Measurements from ENCODE around the gene NRF1. TPM values are rescaled to one million over a fixed set of nuclear protein-coding genes. Genes with fewer than 3 reads are reported as not detected.
"Not testable (repeated sequence)": the region's sequence is repeated elsewhere in the genome, so short reads cannot be mapped to it uniquely, and the experiment has no call there.

The NRF1 gene
- 10 to 100 TPM in 2 of 3 donors, 1 to 10 TPM in 1; 9.8 to 24.7 (median 12.7) TPM for polyA plus RNA-seq

DNA sequence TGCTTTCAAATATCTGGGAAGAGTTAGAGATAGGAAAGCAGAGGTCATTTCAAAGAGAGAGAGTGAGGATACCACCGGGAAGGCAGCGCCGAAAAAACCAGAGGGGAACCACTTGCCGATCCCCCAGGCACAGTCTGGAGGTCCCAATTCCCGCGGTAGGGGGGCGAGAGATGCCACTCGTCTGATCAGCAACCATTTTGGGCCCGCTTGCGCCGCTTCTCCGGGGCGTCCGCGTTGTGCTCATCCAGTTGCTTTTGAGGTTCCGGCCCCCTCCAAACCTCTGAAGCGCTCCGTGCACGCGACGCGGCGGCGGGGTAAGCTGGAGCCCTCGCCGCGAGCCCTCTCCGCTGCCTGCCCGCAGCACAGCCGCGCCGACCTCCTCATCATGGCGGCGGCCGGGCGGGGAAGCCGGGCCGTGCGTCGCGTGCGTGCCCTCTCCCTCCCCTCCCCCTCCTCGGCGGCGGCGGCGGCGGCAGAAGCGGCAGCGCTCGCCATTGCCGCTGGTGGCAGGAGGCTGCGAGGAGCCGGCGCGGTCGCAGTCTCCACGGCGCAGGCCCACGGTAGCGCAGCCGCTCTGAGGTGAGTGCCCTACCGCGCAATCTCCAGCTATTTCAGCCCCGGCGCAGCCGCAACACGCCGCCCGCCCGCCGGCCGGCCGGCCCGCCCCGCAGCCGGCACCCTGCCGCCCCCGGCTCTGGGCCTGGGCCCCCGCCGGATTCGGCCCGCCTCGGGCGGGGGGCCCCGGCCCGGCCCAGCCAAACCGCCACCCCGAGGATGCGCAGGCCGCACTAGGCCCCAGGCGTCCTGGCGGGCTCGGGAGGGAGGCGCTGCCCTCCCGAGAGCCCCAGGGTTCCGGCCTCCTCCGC is at the start of gene NRF1:
Gene NRF1 (plus strand): TSS at position 475 of the 866 bp plus-strand sequence. CDS start 45,632 bp downstream, outside the sequence.
- Mint-ChIP-seq H3K27me3 (ENCODE audit: low read depth in 3 of 3) (peaks cover 7 to 13% (median 11%) of the 10 kb centered on the region in 3 donors), H3K4me1 (peaks cover 75 to 86% of the 10 kb centered on the region in 2 donors), H3K4me3 (peak within 1 kb of the TSS; percentile 94 to 99 (median 98)), H3K36me3 (no peaks in the 10 kb centered on the region), H3K9me3 (no peaks in the 10 kb centered on the region), H3K27ac (peak within 1 kb of the TSS; percentile 94 to 99 (median 97))
- DNase-seq, result peak; percentile 93 to 94 (median 94)

- not testable (repeated sequence) for H3K4me3 Mint-ChIP-seq, H3K9me3 Mint-ChIP-seq
Observed at GRCh38 chr7:129566323-129566722, 45.2 kb upstream of the NRF1 start.

DNA sequence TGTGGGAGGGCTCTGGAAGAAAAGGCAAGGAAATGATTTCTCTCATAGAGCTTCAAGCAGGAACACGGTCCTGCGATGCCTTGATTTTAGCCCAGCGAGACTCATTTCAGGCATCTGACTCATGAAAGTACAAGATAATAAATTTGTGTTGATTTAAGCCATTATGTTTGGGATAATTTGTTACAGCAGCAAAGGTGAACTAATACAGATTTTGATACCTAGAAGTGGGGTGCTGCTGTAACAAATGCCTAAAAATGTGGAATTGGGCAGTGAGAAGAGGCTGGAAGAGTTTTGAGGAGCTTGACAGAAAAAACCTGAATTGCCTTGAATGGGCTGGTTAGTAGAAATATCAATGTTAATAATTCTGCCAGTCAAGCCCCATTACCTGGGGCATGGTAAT is 44.1 kb upstream of the NRF1 start:
- Mint-ChIP-seq H3K9me3 (peaks cover 0 to 5% (median 0%) of the 10 kb centered on the region in 6 donors), H3K27me3 (ENCODE audit: low read depth in 3 of 3) (peaks cover 1 to 7% (median 5%) of the 10 kb centered on the region in 3 donors)

More at GRCh38 chr7:129566323-129566722, 45.2 kb upstream of the NRF1 start:
- H3K36me3 Mint-ChIP-seq, result peaks cover 7 to 15% (median 13%) of the 10 kb centered on the region in 3 donors
- not testable (repeated sequence) for H3K27ac Mint-ChIP-seq; H3K27me3 Mint-ChIP-seq (ENCODE audit: low read depth in 3 of 3); DNase-seq; H3K4me1 Mint-ChIP-seq

GRCh38 chr7:129568240-129568639 is 43.3 kb upstream of the NRF1 start:
- peaks cover 1 to 7% (median 4%) of the 10 kb centered on the region in 3 donors for H3K27me3 Mint-ChIP-seq (ENCODE audit: low read depth in 3 of 3)
- H3K36me3 Mint-ChIP-seq, result peaks cover 7 to 15% (median 13%) of the 10 kb centered on the region in 3 donors
- no peak for DNase-seq
- H3K4me3 Mint-ChIP-seq, result no peak overlapping the region
- peaks cover 0 to 5% (median 0%) of the 10 kb centered on the region in 6 donors for H3K9me3 Mint-ChIP-seq
- no peak overlapping the region for H3K27ac Mint-ChIP-seq
- peaks cover 0 to 3% of the 10 kb centered on the region in 2 donors for H3K4me1 Mint-ChIP-seq

More for the DNA sequence above, 44.1 kb upstream of the NRF1 start:
- H3K27ac Mint-ChIP-seq, result peak overlapping the region in 1 of 6 donors; percentile 41
- H3K36me3 Mint-ChIP-seq, result peaks cover 7 to 15% (median 13%) of the 10 kb centered on the region in 3 donors
- no peak overlapping the region for H3K4me3 Mint-ChIP-seq
- no peak for DNase-seq
- H3K4me1 Mint-ChIP-seq, result peaks cover 0 to 3% of the 10 kb centered on the region in 2 donors

DNA sequence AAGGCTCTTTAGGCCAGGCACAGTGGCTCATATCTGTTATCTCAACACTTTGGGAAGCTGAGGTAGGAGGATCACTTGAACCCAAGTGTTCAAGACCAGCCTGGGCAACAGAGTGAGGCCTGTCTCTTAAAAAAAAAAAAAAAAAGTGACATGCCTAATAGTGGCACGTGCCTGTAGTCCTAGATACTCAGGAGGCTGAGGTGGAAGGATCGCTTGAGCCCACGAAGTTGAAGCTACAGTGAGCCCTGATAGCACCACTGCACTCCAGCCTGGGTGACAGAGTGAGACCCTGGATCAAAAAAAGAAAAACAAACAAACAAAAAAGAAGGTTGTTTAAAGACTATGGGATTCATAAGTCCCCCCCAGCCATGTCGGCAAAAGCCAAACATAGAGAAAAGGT is 42.2 kb upstream of the NRF1 start:
- Mint-ChIP-seq H3K27ac (no peak overlapping the region), H3K4me3 (no peak overlapping the region), H3K27me3 (ENCODE audit: low read depth in 3 of 3) (peaks cover 1 to 7% (median 4%) of the 10 kb centered on the region in 3 donors), H3K9me3 (peaks cover 0 to 5% (median 0%) of the 10 kb centered on the region in 6 donors), H3K36me3 (peaks cover 7 to 15% (median 13%) of the 10 kb centered on the region in 3 donors), H3K4me1 (peaks cover 0 to 3% of the 10 kb centered on the region in 2 donors)
- DNase-seq, result no peak

GRCh38 chr7:129569811-129570215 is 41.7 kb upstream of the NRF1 start:
- H3K27me3 Mint-ChIP-seq (ENCODE audit: low read depth in 3 of 3), result peaks cover 1 to 7% (median 4%) of the 10 kb centered on the region in 3 donors
- no peak overlapping the region for H3K27ac Mint-ChIP-seq
- peaks cover 7 to 13% (median 11%) of the 10 kb centered on the region in 3 donors for H3K36me3 Mint-ChIP-seq
- DNase-seq, result no peak
- no peak overlapping the region for H3K4me3 Mint-ChIP-seq
- H3K4me1 Mint-ChIP-seq, result peaks cover 0 to 3% of the 10 kb centered on the region in 2 donors
- H3K9me3 Mint-ChIP-seq, result peaks cover 0 to 5% (median 0%) of the 10 kb centered on the region in 6 donors

DNA sequence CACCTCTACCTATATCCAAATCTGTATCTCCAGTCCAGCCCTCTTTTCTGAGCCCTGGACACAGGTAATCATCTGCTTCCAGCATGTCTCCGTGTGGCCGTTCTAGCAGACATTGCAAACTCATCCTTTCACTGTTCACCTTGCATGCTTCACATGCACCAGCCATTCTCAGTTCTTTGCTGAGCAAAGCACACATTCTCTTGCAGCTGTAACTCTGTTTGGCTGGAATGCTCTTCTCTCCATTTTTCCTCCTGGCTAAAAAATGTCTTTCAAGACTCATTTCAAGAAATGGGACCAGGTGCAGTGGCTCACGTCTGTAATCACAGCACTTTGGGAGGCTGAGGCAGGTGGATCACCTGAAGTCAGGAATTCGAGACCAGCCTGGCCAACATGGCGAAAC is 40.3 kb upstream of the NRF1 start:
- DNase-seq, result no peak
- Mint-ChIP-seq H3K27me3 (ENCODE audit: low read depth in 3 of 3) (peaks cover 1 to 4% (median 4%) of the 10 kb centered on the region in 3 donors), H3K36me3 (peaks cover 8 to 13% (median 11%) of the 10 kb centered on the region in 3 donors), H3K4me3 (no peak overlapping the region), H3K9me3 (peaks cover 0 to 5% (median under 1%) of the 10 kb centered on the region in 6 donors), H3K27ac (no peak overlapping the region), H3K4me1 (peaks cover 0 to 3% of the 10 kb centered on the region in 2 donors)

DNA sequence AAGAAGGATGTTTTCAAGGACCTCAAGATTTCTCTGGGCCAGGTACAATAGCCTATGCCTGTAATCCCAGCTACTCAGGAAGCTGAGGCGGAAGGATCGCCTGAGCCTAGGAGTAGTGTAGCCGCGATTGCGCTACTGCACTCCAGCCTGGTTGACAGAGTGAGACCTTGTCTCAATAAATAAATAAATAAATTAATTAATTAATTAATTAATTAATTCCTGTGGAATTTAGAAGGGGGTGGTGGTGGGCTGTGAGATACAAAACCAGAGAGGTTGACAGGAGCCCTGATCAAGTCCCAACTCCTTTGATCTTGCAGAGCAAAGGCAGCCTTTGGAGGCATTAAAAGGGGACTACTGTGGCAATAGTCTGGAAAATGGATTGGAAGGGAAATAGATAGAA is 39.3 kb upstream of the NRF1 start:
- Mint-ChIP-seq H3K27ac (no peak overlapping the region), H3K36me3 (peaks cover 8 to 14% (median 9%) of the 10 kb centered on the region in 3 donors), H3K27me3 (ENCODE audit: low read depth in 3 of 3) (peaks cover 0 to 2% (median 0%) of the 10 kb centered on the region in 3 donors), H3K4me3 (no peak overlapping the region), H3K4me1 (no peaks in the 10 kb centered on the region), H3K9me3 (peaks cover 0 to 2% (median under 1%) of the 10 kb centered on the region in 6 donors)
- DNase-seq, result no peak

- Mint-ChIP-seq H3K27me3 (ENCODE audit: low read depth in 3 of 3) (no peaks in the 10 kb centered on the region), H3K27ac (no peak overlapping the region), H3K4me1 (no peaks in the 10 kb centered on the region), H3K4me3 (no peak overlapping the region), H3K36me3 (peaks cover 0 to 9% (median 5%) of the 10 kb centered on the region in 3 donors), H3K9me3 (peaks cover 0 to 9% (median 1%) of the 10 kb centered on the region in 6 donors)
- no peak for DNase-seq
Observed at GRCh38 chr7:129574487-129574886, 37.0 kb upstream of the NRF1 start.

DNA sequence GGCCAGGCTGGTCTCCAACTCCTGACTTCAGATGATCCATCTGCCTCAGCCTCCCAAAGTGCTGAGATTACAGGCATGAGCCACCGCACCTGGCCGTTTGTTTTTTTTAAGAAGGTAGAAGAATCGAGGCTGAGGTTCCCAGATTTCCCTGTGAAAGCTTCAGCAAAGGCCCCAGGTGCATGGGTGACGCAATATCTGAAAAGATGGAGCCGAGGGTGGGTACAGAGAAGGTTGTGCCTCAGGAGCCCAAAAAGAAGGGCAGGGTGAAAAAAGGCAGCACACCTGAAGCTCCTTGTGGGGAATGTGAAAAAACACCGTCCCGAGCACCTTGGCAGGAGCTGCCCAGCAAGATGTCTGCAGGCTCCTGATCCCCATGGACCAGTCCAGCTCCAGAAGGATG is 35.8 kb upstream of the NRF1 start:
- no peak overlapping the region for H3K4me3 Mint-ChIP-seq
- peaks cover 0 to 9% (median 1%) of the 10 kb centered on the region in 6 donors for H3K9me3 Mint-ChIP-seq
- DNase-seq, result no peak
- no peak overlapping the region for H3K27ac Mint-ChIP-seq
- no peaks in the 10 kb centered on the region for H3K27me3 Mint-ChIP-seq (ENCODE audit: low read depth in 3 of 3)
- no peaks in the 10 kb centered on the region for H3K4me1 Mint-ChIP-seq
- peaks cover 0 to 5% (median 4%) of the 10 kb centered on the region in 3 donors for H3K36me3 Mint-ChIP-seq

- peaks cover 0 to 9% (median 1%) of the 10 kb centered on the region in 6 donors for H3K9me3 Mint-ChIP-seq
- no peak overlapping the region for H3K27ac Mint-ChIP-seq
- H3K36me3 Mint-ChIP-seq, result peaks cover 0 to 5% (median 4%) of the 10 kb centered on the region in 3 donors
- DNase-seq, result no peak
- no peaks in the 10 kb centered on the region for H3K4me1 Mint-ChIP-seq
- no peak overlapping the region for H3K4me3 Mint-ChIP-seq
- no peaks in the 10 kb centered on the region for H3K27me3 Mint-ChIP-seq (ENCODE audit: low read depth in 3 of 3)
Observed at GRCh38 chr7:129576138-129576537, 35.4 kb upstream of the NRF1 start.

DNA sequence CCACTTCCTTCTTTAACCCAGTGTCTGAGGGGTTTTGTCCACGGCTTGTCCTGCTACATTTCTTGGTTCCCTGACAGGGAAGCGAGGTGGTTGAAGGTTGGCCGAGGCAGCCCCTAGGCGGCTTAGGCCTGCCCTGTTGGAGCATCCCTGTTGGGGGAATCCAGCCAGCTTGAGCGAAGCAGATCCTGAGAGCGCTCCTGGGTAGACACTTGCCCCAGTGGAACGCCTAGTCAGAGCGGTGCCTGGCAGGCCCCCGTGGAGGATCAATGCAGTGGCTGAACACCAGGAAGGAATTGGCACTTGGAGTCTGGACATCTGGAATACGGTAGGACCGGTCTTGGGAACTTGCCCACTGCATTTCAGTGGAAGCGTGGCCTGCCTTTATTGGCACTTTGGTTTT is 32.7 kb upstream of the NRF1 start:
- DNase-seq, result no peak
- H3K36me3 Mint-ChIP-seq, result peaks cover 0 to 5% (median 4%) of the 10 kb centered on the region in 3 donors
- no peaks in the 10 kb centered on the region for H3K4me1 Mint-ChIP-seq
- peaks cover 0 to 9% (median 1%) of the 10 kb centered on the region in 6 donors for H3K9me3 Mint-ChIP-seq
- H3K27ac Mint-ChIP-seq, result no peak overlapping the region
- no peak overlapping the region for H3K4me3 Mint-ChIP-seq
- no peaks in the 10 kb centered on the region for H3K27me3 Mint-ChIP-seq (ENCODE audit: low read depth in 3 of 3)

- DNase-seq; H3K27ac Mint-ChIP-seq; H3K4me1 Mint-ChIP-seq; H3K27me3 Mint-ChIP-seq (ENCODE audit: low read depth in 3 of 3); H3K4me3 Mint-ChIP-seq: not testable (repeated sequence)
- peaks cover 4 to 13% (median 5%) of the 10 kb centered on the region in 3 donors for H3K36me3 Mint-ChIP-seq
- H3K9me3 Mint-ChIP-seq, result peaks cover 29 to 41% (median 33%) of the 10 kb centered on the region in 6 donors
Observed at GRCh38 chr7:129586179-129586578, 25.3 kb upstream of the NRF1 start.

- H3K36me3 Mint-ChIP-seq, result peaks cover 4 to 13% (median 5%) of the 10 kb centered on the region in 3 donors
- H3K27me3 Mint-ChIP-seq (ENCODE audit: low read depth in 3 of 3), result peaks cover 0 to 6% (median 2%) of the 10 kb centered on the region in 3 donors
- H3K9me3 Mint-ChIP-seq, result peaks cover 29 to 41% (median 33%) of the 10 kb centered on the region in 6 donors
- no peak overlapping the region for H3K27ac Mint-ChIP-seq
- H3K4me3 Mint-ChIP-seq, result no peak overlapping the region
- H3K4me1 Mint-ChIP-seq, result no peaks in the 10 kb centered on the region
- DNase-seq, result no peak
Observed at GRCh38 chr7:129588268-129588667, 23.3 kb upstream of the NRF1 start.

Measured in immature natural killer cell (primary cell).